Ishikawa (cell line): ENCODE measurements around the gene FAM13B.

Experiments
- CREB1 ChIP-seq: IDR thresholded peaks from 2 replicates; pipeline ENCODE4 v1.6.1; 2012; ENCODE audit warnings: low read depth
- EGR1 ChIP-seq: IDR thresholded peaks from 2 replicates; pipeline ENCODE4 v1.6.1; 2012
- NFIC ChIP-seq: IDR thresholded peaks from 2 replicates; pipeline ENCODE4 v1.6.1; 2012
- RAD21 ChIP-seq: IDR thresholded peaks from 2 replicates; pipeline ENCODE4 v1.6.1; 2012; ENCODE audit warnings: low read depth
- TAF1 ChIP-seq: IDR thresholded peaks from 2 replicates; pipeline ENCODE4 v1.6.1; 2012; ENCODE audit warnings: low read depth, mild to moderate bottlenecking
- TCF12 ChIP-seq: IDR thresholded peaks from 2 replicates; pipeline ENCODE4 v1.6.1; 2012; ENCODE audit warnings: low read depth
- TF ChIP-seq, protein P1 (sequence below): IDR thresholded peaks from 2 replicates; pipeline ENCODE4 v1.6.1; 2012; ENCODE audit warnings: low read depth, mild to moderate bottlenecking
- TF ChIP-seq, protein P2 (sequence below): IDR thresholded peaks from 2 replicates; pipeline ENCODE4 v1.6.1; 2012

DNA sequence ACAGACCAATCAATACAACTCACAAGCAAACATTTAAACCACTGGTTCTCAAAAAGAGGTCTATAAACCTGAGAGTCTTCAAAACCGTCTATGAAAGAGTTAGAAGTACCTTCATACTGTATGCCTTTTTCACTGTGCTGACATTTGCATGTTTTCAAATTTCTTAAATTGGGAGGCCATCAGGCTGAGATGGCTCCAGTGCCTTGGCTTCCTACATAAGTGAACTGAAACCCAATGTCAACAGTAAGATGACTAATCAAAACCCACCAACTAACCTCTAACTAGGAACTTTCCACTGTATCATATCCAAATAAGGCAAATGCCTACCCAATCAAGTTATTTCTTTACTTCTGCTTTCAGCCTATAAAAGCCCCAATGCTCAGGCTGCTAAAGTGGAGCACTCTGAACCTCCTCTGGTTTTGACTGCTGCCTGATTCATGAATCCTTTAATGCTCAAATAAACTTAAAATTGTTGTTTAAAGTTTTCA lies 35.1 kb downstream of the FAM13B start:
- TF ChIP-seq TCF12 (no peak), RAD21 (no peak), TAF1 (no peak), NFIC (no peak), EGR1 (no peak), CREB1 (no peak)
- TF ChIP-seq, protein P1, sequence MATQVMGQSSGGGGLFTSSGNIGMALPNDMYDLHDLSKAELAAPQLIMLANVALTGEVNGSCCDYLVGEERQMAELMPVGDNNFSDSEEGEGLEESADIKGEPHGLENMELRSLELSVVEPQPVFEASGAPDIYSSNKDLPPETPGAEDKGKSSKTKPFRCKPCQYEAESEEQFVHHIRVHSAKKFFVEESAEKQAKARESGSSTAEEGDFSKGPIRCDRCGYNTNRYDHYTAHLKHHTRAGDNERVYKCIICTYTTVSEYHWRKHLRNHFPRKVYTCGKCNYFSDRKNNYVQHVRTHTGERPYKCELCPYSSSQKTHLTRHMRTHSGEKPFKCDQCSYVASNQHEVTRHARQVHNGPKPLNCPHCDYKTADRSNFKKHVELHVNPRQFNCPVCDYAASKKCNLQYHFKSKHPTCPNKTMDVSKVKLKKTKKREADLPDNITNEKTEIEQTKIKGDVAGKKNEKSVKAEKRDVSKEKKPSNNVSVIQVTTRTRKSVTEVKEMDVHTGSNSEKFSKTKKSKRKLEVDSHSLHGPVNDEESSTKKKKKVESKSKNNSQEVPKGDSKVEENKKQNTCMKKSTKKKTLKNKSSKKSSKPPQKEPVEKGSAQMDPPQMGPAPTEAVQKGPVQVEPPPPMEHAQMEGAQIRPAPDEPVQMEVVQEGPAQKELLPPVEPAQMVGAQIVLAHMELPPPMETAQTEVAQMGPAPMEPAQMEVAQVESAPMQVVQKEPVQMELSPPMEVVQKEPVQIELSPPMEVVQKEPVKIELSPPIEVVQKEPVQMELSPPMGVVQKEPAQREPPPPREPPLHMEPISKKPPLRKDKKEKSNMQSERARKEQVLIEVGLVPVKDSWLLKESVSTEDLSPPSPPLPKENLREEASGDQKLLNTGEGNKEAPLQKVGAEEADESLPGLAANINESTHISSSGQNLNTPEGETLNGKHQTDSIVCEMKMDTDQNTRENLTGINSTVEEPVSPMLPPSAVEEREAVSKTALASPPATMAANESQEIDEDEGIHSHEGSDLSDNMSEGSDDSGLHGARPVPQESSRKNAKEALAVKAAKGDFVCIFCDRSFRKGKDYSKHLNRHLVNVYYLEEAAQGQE = no peak
- TF ChIP-seq, protein P2, sequence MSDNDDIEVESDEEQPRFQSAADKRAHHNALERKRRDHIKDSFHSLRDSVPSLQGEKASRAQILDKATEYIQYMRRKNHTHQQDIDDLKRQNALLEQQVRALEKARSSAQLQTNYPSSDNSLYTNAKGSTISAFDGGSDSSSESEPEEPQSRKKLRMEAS = no peak
